ENCODE measurements around the gene CRTAC1. TPM values are rescaled to one million over a fixed set of nuclear protein-coding genes. Genes with fewer than 3 reads are reported as not detected.

CRTAC1 gene
- total RNA-seq, 1 donor from 2014 or later: 0.37 TPM

- Mint-ChIP-seq H3K9me3 (ENCODE audit: low read depth) (no peaks in the 10 kb centered on the region), H3K27me3 (ENCODE audit: low read depth) (peaks cover 65% of the 10 kb centered on the region), H3K4me3 (ENCODE audit: unreplicated experiment) (no peak overlapping the region), H3K27ac (ENCODE audit: unreplicated experiment) (no peak overlapping the region), H3K4me1 (ENCODE audit: low read depth) (no peaks in the 10 kb centered on the region), H3K36me3 (ENCODE audit: low read depth) (no peaks in the 10 kb centered on the region)
- no peak for TF ChIP-seq CTCF (IDR thresholded peaks at IDR 0.05)
- DNase-seq (ENCODE audit: low spot score): no peak
Measured at GRCh38 chr10:98012644-98013043, 17.8 kb downstream of the CRTAC1 start.

- TF ChIP-seq CTCF (IDR thresholded peaks at IDR 0.05): no peak
- no peaks in the 10 kb centered on the region for H3K9me3 Mint-ChIP-seq (ENCODE audit: low read depth)
- no peak overlapping the region for H3K4me3 Mint-ChIP-seq (ENCODE audit: unreplicated experiment)
- peaks cover 1% of the 10 kb centered on the region for H3K36me3 Mint-ChIP-seq (ENCODE audit: low read depth)
- H3K27me3 Mint-ChIP-seq (ENCODE audit: low read depth): peaks cover 73% of the 10 kb centered on the region
- DNase-seq (ENCODE audit: low spot score): no peak
- H3K4me1 Mint-ChIP-seq (ENCODE audit: low read depth): no peaks in the 10 kb centered on the region
- no peak overlapping the region for H3K27ac Mint-ChIP-seq (ENCODE audit: unreplicated experiment)
Measured at GRCh38 chr10:98010939-98011685, 19.3 kb downstream of the CRTAC1 start.

- Mint-ChIP-seq H3K27ac (ENCODE audit: unreplicated experiment) (no peak overlapping the region), H3K9me3 (ENCODE audit: low read depth) (no peaks in the 10 kb centered on the region), H3K4me3 (ENCODE audit: unreplicated experiment) (no peak overlapping the region), H3K27me3 (ENCODE audit: low read depth) (peaks cover 53% of the 10 kb centered on the region), H3K4me1 (ENCODE audit: low read depth) (no peaks in the 10 kb centered on the region), H3K36me3 (ENCODE audit: low read depth) (peaks cover 1% of the 10 kb centered on the region)
- DNase-seq (ENCODE audit: low spot score): no peak
- TF ChIP-seq CTCF (IDR thresholded peaks at IDR 0.05): no peak
Measured at GRCh38 chr10:98006266-98006665, 24.2 kb downstream of the CRTAC1 start.

- Mint-ChIP-seq H3K4me3 (ENCODE audit: unreplicated experiment) (no peak overlapping the region), H3K27me3 (ENCODE audit: low read depth) (peaks cover 23% of the 10 kb centered on the region), H3K27ac (ENCODE audit: unreplicated experiment) (no peak overlapping the region), H3K9me3 (ENCODE audit: low read depth) (peaks cover 9% of the 10 kb centered on the region), H3K4me1 (ENCODE audit: low read depth) (no peaks in the 10 kb centered on the region), H3K36me3 (ENCODE audit: low read depth) (peaks cover 4% of the 10 kb centered on the region)
- no peak for TF ChIP-seq CTCF (IDR thresholded peaks at IDR 0.05)
- DNase-seq (ENCODE audit: low spot score): no peak
Measured at GRCh38 chr10:98001736-98002135, 28.7 kb downstream of the CRTAC1 start.

- Mint-ChIP-seq H3K36me3 (ENCODE audit: low read depth) (peaks cover 3% of the 10 kb centered on the region), H3K4me3 (ENCODE audit: unreplicated experiment) (no peak overlapping the region), H3K27ac (ENCODE audit: unreplicated experiment) (no peak overlapping the region), H3K27me3 (ENCODE audit: low read depth) (peaks cover 14% of the 10 kb centered on the region), H3K4me1 (ENCODE audit: low read depth) (no peaks in the 10 kb centered on the region), H3K9me3 (ENCODE audit: low read depth) (peaks cover 9% of the 10 kb centered on the region)
- DNase-seq (ENCODE audit: low spot score): no peak
- TF ChIP-seq CTCF (IDR thresholded peaks at IDR 0.05): no peak
Measured at GRCh38 chr10:98000346-98000745, 30.1 kb downstream of the CRTAC1 start.
